GM12872 (cell line): ENCODE results near the gene CFAP46.

Experiments used
- TF ChIP-seq, protein P1 (sequence below): IDR thresholded peaks from 3 replicates; pipeline ENCODE4 v1.5.1; 2011; ENCODE audit warnings: low read depth, mild to moderate bottlenecking, low read length, moderate library complexity; ENCODE audit not compliant: insufficient read depth

CFAP46 gene

GRCh38 chr10:132912713-132913558 lies 29.4 kb downstream of the CFAP46 start:
- TF ChIP-seq, protein P1, sequence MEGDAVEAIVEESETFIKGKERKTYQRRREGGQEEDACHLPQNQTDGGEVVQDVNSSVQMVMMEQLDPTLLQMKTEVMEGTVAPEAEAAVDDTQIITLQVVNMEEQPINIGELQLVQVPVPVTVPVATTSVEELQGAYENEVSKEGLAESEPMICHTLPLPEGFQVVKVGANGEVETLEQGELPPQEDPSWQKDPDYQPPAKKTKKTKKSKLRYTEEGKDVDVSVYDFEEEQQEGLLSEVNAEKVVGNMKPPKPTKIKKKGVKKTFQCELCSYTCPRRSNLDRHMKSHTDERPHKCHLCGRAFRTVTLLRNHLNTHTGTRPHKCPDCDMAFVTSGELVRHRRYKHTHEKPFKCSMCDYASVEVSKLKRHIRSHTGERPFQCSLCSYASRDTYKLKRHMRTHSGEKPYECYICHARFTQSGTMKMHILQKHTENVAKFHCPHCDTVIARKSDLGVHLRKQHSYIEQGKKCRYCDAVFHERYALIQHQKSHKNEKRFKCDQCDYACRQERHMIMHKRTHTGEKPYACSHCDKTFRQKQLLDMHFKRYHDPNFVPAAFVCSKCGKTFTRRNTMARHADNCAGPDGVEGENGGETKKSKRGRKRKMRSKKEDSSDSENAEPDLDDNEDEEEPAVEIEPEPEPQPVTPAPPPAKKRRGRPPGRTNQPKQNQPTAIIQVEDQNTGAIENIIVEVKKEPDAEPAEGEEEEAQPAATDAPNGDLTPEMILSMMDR = no peak

DNA sequence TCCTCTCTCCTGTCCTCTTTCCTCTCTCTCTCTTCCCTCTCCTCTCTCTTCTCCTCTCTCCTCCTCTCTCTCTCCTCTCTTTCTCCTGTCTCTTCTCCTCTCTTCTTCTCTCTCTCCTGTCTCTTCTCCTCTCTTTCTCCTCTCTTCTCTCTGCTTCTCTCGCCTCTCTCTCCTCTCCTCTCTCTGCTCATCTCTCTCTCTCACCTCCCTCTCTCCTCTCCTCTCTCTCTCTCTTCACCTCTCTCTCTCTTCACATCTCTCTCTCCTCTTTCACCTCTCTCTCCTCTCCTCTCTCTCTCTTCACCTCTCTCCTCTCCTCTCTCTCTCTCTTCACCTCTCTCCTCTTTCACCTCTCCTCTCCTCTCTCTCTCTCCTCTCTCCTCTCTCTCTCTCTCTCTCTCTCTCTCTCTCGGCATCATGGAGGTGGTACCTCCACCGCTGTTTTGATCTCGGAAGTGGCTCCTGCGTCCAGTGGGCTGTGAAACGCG lies 30.1 kb downstream of the CFAP46 start:
- TF ChIP-seq, protein P1 = no peak

DNA sequence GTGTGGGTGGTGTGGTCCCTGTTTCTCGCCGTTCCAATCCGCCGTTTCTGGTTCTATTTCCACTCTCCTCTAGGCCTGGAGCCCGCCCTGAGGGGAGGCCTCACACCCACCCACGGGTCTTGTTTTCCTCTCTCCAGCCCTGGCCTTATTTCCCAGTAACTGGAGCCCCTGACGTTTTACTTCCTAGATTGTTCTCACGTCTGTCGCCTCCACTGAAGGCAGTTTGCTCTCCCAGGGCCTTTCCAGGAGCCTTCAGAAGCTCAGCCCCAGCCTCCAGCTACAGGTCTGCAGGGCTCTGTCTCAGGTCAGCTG lies 30.6 kb downstream of the CFAP46 start:
- TF ChIP-seq, protein P1 = no peak

GRCh38 chr10:132910901-132911785 lies 31.2 kb downstream of the CFAP46 start:
- TF ChIP-seq, protein P1 = no peak

GRCh38 chr10:132910186-132910880 lies 32.0 kb downstream of the CFAP46 start:
- TF ChIP-seq, protein P1 = no peak

DNA sequence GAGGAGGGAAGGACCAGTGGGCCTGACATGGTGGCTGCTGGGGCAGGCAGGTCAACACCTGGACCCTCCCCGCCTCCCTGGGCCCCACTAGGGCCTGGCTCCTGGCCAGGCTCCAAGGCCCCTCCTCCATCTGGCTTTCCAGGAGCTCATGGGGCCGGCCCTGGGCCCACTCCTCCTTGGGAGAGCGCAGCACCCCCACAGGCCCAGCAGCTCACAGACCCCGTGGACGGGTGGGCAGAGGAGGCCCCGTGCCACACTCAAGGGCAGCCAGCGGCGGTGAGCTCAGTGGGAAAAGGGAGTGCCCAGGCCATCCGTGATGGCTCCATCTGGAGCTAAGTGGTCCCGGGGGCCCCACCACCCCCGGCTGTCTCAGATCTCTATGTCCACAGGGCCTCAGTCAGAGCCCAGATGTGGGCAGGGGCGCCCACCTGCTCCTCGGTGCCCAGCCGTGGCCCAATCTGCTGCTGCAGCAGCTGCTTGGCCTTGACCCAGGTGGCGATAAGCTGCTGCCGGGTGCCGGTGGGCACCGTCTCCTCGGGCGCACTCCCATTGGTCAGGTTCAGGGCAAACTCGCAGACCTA lies 32.8 kb downstream of the CFAP46 start:
- TF ChIP-seq, protein P1 = no peak
